Transverse colon (tissue), 4 donors: ENCODE data around the gene BTBD1. TPM values are rescaled to one million over a fixed set of nuclear protein-coding genes. Genes with fewer than 3 reads are reported as not detected.

Source experiments
- DNase-seq: peaks from one replicate; pipeline ENCODE4 v3.0.0-alpha.2; 2019
- H3K27ac ChIP-seq, 4 donors: fragments of 200-600 bp; sonication (generic); 2 replicates each; pipeline ENCODE4 v1.5.1; 2016 to 2018; ENCODE audit warnings: inconsistent platforms in 4 of 4
- H3K27me3 ChIP-seq: fragments of 200-600 bp; sonication (generic); 2 replicates; pipeline ENCODE4 v1.5.1; 2017; ENCODE audit warnings: inconsistent platforms
- H3K36me3 ChIP-seq, 4 donors: fragments of 200-600 bp; sonication (generic); 2 replicates each; pipeline ENCODE4 v1.5.1; 2017 to 2019; ENCODE audit warnings: inconsistent platforms in 4 of 4
- H3K4me1 ChIP-seq, 4 donors: fragments of 200-600 bp; sonication (generic); 2 replicates each; pipeline ENCODE4 v1.5.1; 2017 to 2020; ENCODE audit warnings: inconsistent platforms in 4 of 4
- H3K4me3 ChIP-seq, 4 donors: fragments of 200-600 bp; sonication (generic); 1 replicate in 1 of 4; 2 replicates in 3 of 4; pipeline versions ENCODE4 v1.5.1 to v1.6.1; 2017 to 2019; ENCODE audit warnings: inconsistent platforms in 4 of 4
- H3K9me3 ChIP-seq, 2 donors: fragments of 200-600 bp; sonication (generic); 2 replicates each; pipeline ENCODE4 v1.5.1; 2017 to 2019; ENCODE audit warnings: inconsistent platforms in 2 of 2
- CTCF ChIP-seq, 5 experiments: fragments of 200-600 bp in 3 of 5; fragments of 450-650 bp in 2 of 5; sonication (generic) in 3 of 5; IDR thresholded peaks; 1 replicate in 2 of 5; 2 replicates in 3 of 5; pipeline ENCODE4 v1.5.1; 2016 to 2017; ENCODE audit warnings: antibody characterized with exemption in 5 of 5, inconsistent platforms in 3 of 5, mild to moderate bottlenecking in 2 of 5, moderate library complexity in 1 of 5
- EP300 ChIP-seq: sonication (generic); formaldehyde crosslinking; IDR thresholded peaks from one replicate; pipeline ENCODE4 v1.6.1; 2017; ENCODE audit warnings: antibody characterized with exemption, low read depth
- POLR2A ChIP-seq: fragments of 450-650 bp; IDR thresholded peaks from one replicate; pipeline ENCODE4 v1.6.1; 2016; ENCODE audit warnings: antibody characterized with exemption, mild to moderate bottlenecking, moderate library complexity
- POLR2AphosphoS5 ChIP-seq, 3 donors: sonication (generic); formaldehyde crosslinking; IDR thresholded peaks; one replicate each; pipeline ENCODE4 v1.6.1; 2016; ENCODE audit warnings: antibody characterized with exemption in 3 of 3
- WGBS, 2 donors: methylation state at CpG; one replicate each; pipeline ENCODE4 v1.1.5; 2018; ENCODE audit warnings: low coverage in 1 of 2; 5-methylcytosine and 5-hydroxymethylcytosine counted together
- in situ Hi-C, 4 donors: fragments of 200-750 bp; cut with MboI; loops; one replicate each; pipeline versions ENCODE4 v1.15.0 to v1.15.1; 2017; ENCODE audit warnings: low sequenced_read_pairs in 3 of 4, low pct_ligation_motif_present in 1 of 4, low pct_unique_long_range_greater_than_20kb in 1 of 4
- intact Hi-C: fragments of 100-400 bp; cut with DNase I; formaldehyde crosslinking; loops from one replicate; pipeline ENCODE4 v1.15.1; 2023; ENCODE audit warnings: low total_unique reads
- total RNA-seq, 4 donors: library from RNA; depleted of rRNA; stranded (reverse); fragments of >200 nt; gene quantifications; one replicate each; pipeline ENCODE4 v1.1.0, GENCODE V29; 2016

Gene BTBD1
- total RNA-seq, 4 donors from 2014 or later = 65.7 to 96.1 (median 74.1) TPM

- WGBS, 2 donors = 78 to 84% methylated on average over 1 of the region's 1 CpG
- intact Hi-C loops = no loop called here
- no peak overlapping the region for H3K4me3 ChIP-seq
- H3K9me3 ChIP-seq = no peaks in the 10 kb centered on the region
- H3K27me3 ChIP-seq = no peaks in the 10 kb centered on the region
- H3K4me1 ChIP-seq = no peaks in the 10 kb centered on the region
- TF ChIP-seq CTCF (IDR thresholded peaks at IDR 0.05) = no peak
- TF ChIP-seq POLR2AphosphoS5 (IDR thresholded peaks at IDR 0.05) = no peak
- no peak for TF ChIP-seq POLR2A
- no peak for TF ChIP-seq EP300
- H3K36me3 ChIP-seq = no peaks in the 10 kb centered on the region
- in situ Hi-C loops = loop anchor here in 1 of 4 donors (25.0 kb wide), 1 partner anchor 108 kb away; no protein-coding TSS in a partner anchor
- no peak overlapping the region for H3K27ac ChIP-seq
- DNase-seq = no peak
These were observed 96.4 kb downstream of the BTBD1 start for GRCh38 chr15:82970696-82971095.

- Histone ChIP-seq H3K27ac (no peak overlapping the region), H3K27me3 (no peaks in the 10 kb centered on the region), H3K9me3 (no peaks in the 10 kb centered on the region), H3K36me3 (no peaks in the 10 kb centered on the region), H3K4me1 (no peaks in the 10 kb centered on the region), H3K4me3 (no peak overlapping the region)
- intact Hi-C loops = no loop called here
- in situ Hi-C loops = loop anchor here in 1 of 4 donors (25.0 kb wide), 1 partner anchor 108 kb away; no protein-coding TSS in a partner anchor
- 73 to 74% methylated on average over 3 of the region's 3 CpGs for WGBS, 2 donors
- DNase-seq = no peak
- TF ChIP-seq EP300 = no peak
- TF ChIP-seq POLR2AphosphoS5 (IDR thresholded peaks at IDR 0.05) = no peak
- TF ChIP-seq CTCF (IDR thresholded peaks at IDR 0.05) = no peak
These were observed 96.9 kb downstream of the BTBD1 start for GRCh38 chr15:82970078-82970686.

- no peak for TF ChIP-seq EP300
- no peak for TF ChIP-seq CTCF (IDR thresholded peaks at IDR 0.05)
- TF ChIP-seq POLR2AphosphoS5 (IDR thresholded peaks at IDR 0.05) = no peak
- no peak for TF ChIP-seq POLR2A
These were observed 97.7 kb downstream of the BTBD1 start for GRCh38 chr15:82969353-82969752.

GRCh38 chr15:82968066-82968465, 99.0 kb downstream of the BTBD1 start:
- no peaks in the 10 kb centered on the region for H3K27me3 ChIP-seq
- H3K27ac ChIP-seq = no peak overlapping the region
- no peak for DNase-seq
- no peaks in the 10 kb centered on the region for H3K9me3 ChIP-seq
- in situ Hi-C loops = loop anchor here in 1 of 4 donors (25.0 kb wide), 1 partner anchor 106 kb away; no protein-coding TSS in a partner anchor
- no peaks in the 10 kb centered on the region for H3K4me1 ChIP-seq
- TF ChIP-seq POLR2A = no peak
- TF ChIP-seq EP300 = no peak
- TF ChIP-seq POLR2AphosphoS5 (IDR thresholded peaks at IDR 0.05) = no peak
- no peak for TF ChIP-seq CTCF (IDR thresholded peaks at IDR 0.05)
- no peaks in the 10 kb centered on the region for H3K36me3 ChIP-seq
- intact Hi-C loops = no loop called here
- WGBS, 2 donors = 85 to 90% methylated on average over 4 of the region's 4 CpGs
- H3K4me3 ChIP-seq = no peak overlapping the region

More at GRCh38 chr15:82969353-82969752, 97.7 kb downstream of the BTBD1 start:
- no peaks in the 10 kb centered on the region for H3K4me1 ChIP-seq
- WGBS, 2 donors = 64 to 75% methylated on average over 5 to 7 of the region's 7 CpGs
- no peaks in the 10 kb centered on the region for H3K27me3 ChIP-seq
- intact Hi-C loops (no loop called here), in situ Hi-C loops (loop anchor here in 1 of 4 donors (25.0 kb wide), 1 partner anchor 107 kb away; no protein-coding TSS in a partner anchor)
- no peak overlapping the region for H3K4me3 ChIP-seq
- H3K9me3 ChIP-seq = no peaks in the 10 kb centered on the region
- no peaks in the 10 kb centered on the region for H3K36me3 ChIP-seq
- DNase-seq = no peak
- H3K27ac ChIP-seq = no peak overlapping the region
